NCI-H1048 (cell line): ENCODE results near the gene CCSER1.

ENCODE experiments used
- DNase-seq: peaks from one replicate; lab custom pipeline; 2025; lab: John Stamatoyannopoulos, UW

CCSER1 gene

DNA sequence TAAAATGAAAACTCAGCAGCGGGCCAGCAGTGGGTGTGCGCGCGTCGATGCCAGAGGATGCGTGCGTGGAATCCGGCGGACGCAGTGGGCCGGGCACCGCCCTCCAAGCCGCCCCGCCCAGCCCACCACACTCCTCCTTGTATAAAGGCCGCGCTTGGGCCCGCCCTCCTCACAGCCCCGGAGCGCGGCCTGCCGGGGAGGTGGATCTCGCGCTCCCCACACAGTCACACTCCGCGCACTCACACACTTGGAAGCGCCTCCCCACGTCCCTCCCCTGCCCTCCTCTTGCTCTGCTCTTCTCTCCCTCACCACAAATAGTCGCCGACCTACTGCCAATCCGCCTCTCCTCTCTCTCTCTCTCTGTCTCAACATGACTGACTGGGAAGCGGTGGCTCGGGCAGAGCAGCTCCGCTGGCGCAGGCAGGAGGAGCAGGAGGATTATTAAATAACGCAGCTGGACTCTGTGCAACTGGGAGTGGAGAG is at the start of gene CCSER1:
Gene CCSER1 (plus strand): TSS at position 172 of the 483 bp plus-strand sequence.
- peak; percentile 61 for DNase-seq

DNA sequence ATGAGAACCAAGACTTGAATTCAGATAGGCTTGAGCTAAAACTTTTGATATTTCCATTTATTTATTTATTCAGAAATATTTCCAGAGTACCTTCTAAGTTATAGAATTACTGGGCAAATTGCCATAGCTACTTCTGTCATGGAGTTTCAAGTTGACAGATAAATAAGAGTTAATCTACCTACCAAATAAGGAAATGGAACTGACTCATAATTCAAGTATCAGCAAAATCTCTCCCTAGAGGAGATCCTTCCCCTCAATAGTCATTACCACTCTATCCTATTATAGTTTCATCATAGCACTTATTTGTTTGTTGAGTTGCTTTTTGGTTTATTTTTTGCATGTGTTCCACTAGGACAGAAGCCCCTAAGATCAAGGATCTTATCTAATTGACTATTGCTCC is 48.8 kb upstream of the CCSER1 start:
- DNase-seq: no peak

DNA sequence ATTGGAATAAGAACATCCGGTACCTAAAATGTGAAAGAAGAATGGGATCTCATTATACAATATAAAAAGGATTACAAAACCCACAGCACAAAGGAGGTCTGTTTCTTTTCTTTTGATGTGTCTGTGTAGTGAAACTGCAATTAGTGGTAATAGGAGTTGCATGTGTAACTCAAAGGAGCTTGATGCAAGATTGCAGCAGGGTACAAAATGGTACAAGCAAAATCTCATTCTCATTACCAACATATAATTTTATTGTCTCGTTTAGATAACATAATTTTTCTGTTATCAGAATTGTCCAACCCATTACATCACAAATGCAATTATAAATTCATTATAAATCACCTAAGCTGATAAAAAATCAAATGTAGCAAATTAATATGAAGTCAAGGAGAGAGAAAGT is 47.1 kb upstream of the CCSER1 start:
- DNase-seq: no peak

DNA sequence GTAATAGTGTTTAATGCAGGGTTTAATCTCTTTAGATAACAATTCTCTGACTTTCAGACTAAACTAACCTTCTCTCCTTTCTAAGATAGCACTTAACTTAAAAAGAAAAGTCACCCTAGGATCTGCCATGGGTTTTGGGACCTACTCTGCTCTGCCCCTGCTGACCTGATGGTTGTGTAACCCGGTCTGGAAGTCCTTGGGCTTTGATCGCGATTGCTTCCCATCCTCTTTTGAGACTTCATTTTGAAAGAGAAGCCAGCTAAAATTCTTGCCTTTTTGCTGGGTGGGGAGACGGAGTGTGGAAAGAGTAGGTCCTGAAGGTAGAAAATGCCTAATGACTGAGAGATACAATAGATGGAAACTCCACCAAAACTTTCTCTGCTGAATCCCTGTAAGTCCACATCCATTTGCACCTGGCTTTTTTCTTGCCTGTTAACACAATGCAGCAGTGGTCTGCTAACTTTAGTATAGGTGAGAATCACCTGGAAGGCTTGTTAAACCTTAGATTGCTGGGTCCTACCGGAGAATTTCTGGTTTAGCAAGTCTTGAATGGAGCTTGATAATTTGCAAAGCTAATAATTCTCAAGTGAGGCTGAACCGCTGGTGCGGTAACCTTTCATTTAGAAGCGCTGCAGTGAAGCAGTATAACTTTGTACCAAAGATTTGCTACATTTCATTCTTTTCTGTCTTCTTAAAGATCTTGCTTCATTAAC is 45.6 kb upstream of the CCSER1 start:
- DNase-seq: no peak

DNA sequence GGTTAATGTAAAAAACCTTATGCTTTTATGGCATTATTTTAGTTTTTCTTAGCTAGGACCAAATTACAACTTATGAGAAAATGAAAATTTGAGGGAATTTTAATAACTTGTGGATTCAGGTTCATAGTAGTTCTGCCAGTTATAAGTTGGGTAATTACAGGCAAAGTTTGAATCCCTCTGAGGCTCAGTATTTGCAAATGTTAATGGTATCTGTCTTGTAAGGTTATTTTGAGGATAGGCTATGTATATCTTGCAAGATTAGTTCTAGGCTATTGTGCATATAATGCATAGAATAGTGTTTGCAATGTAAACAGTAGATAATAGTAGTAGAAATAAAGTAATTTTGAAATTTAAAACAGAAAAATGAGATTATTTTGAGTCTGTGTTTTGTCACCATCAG is 44.7 kb upstream of the CCSER1 start:
- DNase-seq: no peak

DNA sequence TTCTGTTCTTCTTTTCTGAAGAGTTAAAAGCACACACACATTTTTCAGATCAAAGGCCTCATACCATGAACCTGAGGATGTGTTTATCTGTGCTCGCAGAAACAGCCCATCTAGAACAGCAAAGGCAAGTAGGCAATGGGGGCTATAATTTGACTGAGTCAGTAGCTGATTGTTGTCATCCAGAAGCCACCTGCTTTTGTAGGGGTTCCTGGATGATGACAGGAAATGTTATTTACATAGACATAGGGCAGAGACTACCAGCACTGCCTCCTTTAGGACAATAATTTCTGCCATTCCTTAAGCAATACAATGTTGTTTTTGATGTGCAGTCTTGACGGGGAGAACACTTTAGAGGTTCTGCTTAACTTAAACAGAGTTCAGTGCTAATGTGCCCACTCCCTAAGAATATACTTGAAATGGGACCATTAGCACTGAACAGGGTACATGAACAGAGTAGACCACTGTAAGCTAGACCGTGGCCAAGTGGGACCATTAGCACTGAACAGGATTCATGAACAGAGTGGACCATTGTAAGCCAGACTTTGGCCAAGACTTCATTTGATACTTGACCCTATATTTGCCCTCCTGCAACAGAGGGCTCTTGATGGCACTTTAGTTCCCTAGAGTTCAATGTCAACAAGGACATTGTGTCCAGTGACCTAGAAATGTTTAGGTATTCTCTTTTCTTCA is 42.8 kb upstream of the CCSER1 start:
- DNase-seq: no peak

DNA sequence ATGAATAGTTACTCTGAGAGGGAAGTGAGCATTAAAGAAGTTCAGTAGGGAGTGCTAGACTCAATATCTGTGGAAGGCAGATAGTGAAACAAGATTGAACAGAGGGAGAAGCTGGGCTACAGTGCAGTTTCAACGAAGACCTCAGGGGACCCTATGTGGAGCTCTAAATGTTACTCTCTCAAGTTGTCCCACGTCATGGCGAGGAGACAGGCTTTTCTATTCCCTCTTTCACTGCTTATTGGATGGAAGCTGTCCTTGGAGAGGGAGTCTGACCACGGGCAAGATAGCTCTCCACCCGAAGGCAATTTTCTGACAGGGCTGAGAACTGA is 42.3 kb upstream of the CCSER1 start:
- DNase-seq: no peak

DNA sequence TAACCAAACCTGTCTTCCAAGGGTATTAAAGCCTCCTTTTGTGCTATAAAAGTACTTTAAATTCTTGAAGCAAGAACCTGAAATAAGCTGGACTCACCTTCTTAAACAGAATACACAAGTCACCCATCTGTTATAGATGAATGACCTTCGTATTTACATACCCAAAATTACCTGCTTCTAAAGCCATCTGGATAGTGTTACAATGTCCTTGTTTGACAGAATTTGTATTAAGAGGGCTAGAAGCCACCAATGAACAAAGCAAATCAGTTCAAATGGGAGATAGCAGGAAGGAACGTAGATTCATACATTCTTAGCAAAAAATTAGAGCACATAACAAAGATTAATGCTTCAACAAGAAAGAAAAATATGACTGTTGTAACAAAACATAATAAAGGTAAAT is 33.7 kb upstream of the CCSER1 start:
- DNase-seq: no peak

DNA sequence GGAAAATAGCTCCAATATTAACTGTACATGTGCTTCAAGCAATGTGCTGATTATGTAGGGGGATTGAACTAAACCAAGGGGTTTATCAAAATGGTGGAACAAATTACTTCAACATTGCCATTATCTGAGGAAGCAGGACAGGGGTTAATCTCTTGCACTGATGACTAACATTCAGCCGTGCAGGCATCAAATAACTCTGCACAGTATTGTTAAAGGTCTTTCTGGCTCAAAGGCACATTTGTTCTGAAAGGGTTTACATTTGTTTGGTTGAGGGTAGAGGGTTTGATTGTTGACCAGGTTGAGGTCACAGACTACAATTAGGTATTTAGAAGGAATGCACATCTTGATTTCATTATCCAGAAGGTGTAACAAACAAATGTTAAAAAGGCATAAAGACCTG is 32.2 kb upstream of the CCSER1 start:
- no peak for DNase-seq

DNA sequence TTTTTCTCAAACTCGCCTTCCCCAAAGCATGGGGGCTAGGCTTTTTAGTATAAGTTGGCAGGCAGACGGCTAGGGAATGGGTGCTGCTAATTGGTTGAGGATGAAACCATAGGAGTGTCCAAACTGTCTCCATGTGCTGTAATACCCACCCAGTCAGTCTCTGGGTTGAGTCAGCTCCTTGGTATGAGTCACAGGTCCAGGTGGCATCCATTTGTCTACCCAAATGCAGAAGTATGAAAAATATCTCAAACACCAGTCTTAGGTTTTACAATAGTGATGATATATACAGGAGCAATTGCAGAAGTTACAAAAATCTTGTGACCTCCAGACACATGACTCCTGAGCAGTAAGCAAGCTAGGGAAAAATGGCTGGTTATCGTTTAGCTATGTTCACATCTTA is 27.4 kb upstream of the CCSER1 start:
- no peak for DNase-seq

DNA sequence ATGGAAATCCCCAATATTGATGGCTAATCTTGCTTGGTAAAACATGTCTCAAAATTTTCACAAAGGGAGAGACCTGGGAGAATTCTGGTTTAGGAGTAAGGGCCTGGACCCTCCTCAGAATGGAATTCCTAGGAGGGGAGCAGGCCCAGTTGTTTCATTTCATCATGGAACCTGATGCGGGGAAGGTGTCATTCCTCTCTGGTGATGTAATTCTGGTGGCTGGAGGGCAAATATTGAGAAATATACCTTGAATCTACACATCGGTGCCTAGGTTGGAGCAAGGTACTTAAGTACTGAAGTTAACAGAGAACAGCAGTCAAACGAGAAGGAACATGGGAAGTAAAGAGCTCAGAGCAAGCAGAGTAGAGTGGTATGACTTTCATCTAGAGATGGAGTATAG is 23.2 kb upstream of the CCSER1 start:
- no peak for DNase-seq

DNA sequence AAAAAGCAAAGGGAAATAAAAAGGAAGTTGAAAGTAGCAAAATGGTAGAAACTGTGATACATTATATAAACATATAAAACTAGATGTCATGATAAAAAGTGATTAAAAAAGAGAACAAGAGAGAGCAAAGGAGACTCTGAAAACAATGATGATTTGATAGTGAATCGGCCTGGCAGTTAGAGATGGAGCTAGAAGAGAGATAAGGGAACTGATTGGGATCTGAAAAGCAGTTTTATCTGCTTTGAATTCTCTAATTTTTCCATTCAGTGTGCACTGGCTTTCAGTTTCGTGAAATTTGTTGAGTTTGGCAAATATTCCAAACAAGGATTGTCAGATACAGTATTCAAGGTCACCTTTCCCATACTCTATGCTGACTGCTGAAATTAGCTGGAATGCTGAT is 21.9 kb upstream of the CCSER1 start:
- DNase-seq: no peak

DNA sequence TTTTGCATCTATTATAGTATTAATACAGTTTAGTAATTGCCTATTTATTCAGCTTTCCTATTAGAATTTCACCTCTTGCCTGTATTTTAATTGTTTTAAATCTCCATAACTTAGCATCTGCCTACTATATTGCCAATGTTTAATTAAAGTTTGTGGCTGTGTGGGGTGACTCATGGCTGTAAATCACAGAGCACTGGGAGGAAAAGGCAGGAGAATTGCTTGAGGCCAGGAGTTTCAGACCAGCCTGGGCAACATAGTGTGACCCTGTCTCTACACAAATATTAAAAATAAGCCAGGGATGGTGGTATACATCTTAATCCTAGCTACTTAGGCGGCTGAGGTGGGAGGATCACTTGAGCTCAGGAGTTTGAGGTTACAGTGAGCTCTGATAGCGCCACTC is 14.5 kb upstream of the CCSER1 start:
- no peak for DNase-seq

DNA sequence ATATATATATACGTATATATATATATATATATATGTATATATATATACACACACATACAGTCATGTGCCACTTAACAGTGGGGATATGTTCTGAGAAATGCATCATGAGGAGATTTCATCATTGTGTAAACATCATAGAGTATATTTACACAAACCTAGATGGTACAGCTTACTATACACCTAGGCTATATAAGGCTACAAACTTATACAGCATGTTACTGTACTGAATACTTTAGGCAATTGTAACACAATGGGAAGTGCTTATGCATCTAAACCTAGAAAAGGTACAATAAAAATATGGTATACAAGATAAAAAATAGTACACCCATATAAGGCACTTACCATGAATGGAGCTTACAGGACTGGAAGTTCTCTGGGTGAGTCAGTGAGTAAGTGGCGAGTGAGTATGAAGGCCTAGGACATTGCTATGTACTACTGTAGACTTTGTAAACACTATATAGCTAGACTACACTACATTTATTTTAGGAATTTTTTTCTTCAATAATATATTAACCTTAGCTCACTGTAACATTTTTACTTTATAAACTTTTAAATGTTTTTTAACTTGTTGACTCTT is 13.2 kb upstream of the CCSER1 start:
- no peak for DNase-seq

DNA sequence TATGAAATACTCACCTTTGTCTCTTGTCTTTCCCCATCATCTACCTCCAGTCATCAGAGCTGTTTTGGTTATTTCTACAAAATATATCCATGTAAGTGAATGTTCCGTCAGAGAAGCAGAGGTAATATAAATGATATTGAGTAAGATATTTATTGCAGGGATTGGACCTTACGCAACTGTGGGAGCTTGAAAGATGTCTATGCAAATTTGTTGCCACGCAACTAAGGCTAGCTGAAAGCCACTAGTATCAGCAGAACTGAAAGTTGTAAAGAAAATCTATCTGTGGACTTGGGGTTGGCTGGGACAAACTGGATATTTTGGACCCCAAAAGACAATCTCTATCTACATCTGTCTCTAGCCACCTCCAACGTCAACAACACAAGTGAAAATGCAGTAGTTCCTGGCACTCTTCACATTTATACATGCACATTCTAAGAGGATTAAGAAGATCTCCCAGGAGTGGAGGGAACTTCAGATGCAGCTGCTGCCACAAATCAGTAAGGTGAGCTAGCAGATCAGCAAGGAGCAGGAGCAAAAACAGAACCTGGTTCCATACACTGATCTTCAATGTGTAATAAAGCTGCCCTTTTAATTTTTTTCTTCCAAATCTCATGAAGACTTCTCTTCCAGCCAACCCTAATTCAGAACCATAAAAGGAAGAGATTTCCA is 8.5 kb upstream of the CCSER1 start:
- peak; percentile 28 for DNase-seq

DNA sequence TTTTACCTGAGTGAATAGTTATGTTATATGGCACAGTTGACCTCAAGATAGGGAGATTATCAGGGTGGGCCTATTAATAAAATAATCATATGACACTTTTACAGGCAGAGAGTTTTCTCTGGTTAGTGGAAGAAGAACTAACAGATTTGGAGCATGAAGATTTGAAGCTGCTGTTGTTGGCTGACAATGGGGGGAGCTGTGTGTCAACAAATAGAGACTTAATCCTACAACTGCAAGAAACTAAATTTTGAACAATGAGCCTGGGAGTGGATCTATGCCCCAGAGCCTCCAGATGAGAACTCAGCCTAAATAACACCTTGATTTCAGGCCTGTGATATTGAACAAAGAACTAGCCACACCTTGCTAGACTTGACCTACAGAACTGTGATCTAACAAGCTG is 7.2 kb upstream of the CCSER1 start:
- no peak for DNase-seq

DNA sequence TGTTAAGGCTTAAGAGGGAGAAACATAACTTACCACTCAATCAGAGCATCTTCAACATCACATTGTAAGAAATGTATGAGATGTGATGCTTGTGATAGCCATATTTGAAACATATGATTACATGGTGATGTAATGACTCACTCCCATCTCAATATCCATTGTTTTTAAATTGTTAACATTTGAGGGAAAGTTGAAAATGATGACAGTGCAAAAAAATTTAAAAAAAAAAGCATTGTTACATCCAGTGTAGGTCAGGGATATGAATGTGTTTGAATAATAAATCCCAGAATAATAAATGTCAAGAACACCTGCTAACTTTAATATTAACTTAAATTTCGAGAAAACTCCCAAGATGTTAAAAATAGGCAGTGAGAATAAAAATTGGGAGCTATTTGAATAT is 6.4 kb upstream of the CCSER1 start:
- DNase-seq: no peak

DNA sequence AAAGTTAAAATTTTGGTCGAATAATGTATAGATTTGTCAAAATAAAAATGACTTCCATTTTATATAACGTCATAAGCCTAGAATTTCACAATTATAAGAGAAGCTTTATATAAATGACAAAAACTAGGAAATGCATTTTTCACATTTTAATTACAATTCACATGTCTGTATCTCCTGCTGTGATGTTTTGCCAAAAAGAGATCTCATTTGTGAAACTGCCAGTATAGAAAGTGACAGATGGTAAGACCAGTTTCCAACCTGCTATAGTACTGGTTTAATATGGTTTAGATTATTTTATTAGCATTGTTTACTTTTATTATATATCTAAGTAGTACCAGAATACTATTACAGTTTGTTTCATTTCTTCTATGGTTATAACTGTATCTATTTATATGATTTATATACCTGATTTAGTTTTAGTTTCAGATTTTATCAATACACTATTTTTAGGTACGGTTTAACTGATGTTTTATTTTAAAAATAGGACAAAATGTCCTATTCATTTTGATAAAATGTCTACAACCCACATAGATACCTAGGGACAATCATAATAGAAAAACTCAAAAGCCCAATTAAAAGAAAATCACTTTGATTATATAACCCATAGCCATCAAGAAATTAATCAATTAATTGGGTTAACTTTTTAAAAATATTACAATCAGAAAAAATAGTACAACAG is 5.4 kb upstream of the CCSER1 start:
- DNase-seq: no peak

DNA sequence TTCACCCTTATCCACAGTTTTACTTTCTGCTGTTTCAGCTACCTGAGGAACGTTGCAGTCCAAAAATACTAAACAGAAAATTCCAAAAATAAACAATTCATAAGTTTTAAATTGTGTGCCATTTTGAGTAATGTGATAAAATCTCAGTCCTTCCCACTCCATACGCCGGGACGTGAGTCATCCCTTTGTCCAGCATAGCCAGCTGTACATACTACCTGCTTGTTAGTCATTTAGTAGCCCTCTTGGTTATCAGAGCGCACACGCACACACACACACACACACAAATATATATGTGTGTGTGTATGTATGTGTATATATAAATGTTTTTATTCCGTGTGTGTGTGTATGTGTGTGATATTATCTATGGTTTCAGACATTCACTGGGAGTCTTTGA is 4.8 kb upstream of the CCSER1 start:
- DNase-seq: no peak

DNA sequence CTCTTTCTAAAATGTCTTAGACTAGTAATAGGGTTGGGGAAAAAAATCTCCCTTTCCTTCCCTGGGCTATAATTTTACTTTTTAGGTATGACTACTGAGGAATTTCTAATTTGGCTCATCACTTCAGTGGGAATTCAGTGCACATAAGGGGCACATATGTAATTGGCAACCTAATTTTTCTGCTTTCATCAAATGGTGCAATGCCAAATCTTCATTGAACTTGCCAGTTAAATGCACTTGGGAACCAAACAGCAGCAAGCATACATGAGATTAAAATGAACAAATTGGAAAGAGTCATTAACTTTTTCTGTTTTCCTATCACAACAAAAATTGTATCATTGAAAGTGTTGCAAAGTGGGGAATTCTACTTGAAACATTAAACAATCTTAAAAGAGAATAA is 2.9 kb upstream of the CCSER1 start:
- DNase-seq: no peak

DNA sequence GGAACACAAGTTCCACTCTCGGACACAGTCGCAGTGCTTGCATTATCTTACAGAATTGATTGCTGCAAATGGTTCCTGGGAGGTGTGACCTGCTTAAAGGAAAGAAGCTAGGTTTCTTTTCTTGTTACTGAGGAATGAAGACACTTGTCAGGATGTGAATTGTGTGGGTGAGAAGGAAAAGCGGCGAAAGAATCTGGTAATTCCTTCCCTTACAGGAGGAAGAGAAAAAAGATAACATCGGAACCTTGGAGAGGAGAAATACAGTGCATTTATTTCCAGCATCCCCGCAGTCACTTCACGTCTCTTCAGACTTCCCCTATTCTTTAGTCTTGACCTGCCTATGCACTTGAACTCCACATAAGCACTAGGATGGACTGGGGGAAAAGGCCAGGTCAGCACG is 389 bp upstream of the CCSER1 start:
- DNase-seq: no peak

DNA sequence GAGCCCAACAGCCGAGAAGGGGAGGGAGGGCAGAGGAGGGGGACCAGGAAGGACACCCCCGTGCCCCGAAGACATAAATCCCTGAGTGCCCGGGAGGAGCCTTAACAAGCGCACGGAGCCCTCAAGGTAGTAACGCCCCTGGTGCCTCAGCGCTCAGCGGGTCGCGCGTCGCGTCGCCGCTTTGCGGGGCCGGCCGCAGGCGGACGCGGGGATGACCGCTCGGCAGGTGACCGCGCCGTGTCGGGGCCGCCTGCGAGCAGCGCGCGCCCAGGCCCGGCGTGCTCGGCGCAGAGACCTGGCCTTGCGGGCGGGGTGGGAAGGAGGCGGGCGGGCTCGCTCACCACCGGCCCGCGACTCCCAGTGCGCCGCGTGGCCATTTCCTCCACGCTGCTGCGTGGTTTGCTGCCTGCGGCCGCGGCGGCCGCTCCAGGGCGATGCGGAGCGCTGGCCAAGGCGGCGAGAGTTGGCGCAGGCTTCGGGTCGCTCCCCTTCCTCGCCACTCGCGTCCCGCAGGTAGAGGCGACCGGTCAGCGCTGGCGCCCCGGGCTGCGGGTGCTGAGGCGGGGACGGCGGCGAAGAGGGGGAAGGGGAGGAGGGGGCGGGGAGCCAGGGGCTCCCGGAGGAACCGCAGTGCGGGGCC is 632 bp downstream of the CCSER1 start:
- no peak for DNase-seq
